ENCODE results near the gene OR5A1. TPM values are rescaled to one million over a fixed set of nuclear protein-coding genes. Genes with fewer than 3 reads are reported as not detected.

The OR5A1 gene
- total RNA-seq, 2 experiments from 2014 or later, result not detected

DNA sequence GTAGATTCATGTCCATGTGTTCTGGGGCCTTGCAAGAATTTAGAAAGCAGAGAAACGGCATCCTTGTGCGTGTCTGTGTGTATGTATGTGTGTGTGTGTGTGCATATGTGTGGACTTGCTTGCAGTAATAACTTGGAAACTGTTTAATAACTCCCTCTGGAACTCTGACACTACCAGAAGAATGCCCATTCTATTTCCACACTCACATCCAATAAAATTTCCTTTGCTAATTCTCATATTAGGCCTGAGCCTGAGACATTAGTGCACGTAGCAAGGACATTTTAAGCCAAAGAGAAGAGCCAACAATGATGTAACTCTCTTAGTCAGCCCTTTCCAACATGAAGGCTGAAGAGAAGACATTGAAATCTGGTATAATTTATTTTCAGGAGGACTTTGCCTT, 23.6 kb downstream of the OR5A1 start:
- H3K27me3 Mint-ChIP-seq, result peaks cover 41% of the 10 kb centered on the region
- POLR2A ChIA-PET, result no interaction called here
- TF ChIP-seq, protein P1, sequence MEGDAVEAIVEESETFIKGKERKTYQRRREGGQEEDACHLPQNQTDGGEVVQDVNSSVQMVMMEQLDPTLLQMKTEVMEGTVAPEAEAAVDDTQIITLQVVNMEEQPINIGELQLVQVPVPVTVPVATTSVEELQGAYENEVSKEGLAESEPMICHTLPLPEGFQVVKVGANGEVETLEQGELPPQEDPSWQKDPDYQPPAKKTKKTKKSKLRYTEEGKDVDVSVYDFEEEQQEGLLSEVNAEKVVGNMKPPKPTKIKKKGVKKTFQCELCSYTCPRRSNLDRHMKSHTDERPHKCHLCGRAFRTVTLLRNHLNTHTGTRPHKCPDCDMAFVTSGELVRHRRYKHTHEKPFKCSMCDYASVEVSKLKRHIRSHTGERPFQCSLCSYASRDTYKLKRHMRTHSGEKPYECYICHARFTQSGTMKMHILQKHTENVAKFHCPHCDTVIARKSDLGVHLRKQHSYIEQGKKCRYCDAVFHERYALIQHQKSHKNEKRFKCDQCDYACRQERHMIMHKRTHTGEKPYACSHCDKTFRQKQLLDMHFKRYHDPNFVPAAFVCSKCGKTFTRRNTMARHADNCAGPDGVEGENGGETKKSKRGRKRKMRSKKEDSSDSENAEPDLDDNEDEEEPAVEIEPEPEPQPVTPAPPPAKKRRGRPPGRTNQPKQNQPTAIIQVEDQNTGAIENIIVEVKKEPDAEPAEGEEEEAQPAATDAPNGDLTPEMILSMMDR (IDR thresholded peaks at IDR 0.05), result no peak

DNA sequence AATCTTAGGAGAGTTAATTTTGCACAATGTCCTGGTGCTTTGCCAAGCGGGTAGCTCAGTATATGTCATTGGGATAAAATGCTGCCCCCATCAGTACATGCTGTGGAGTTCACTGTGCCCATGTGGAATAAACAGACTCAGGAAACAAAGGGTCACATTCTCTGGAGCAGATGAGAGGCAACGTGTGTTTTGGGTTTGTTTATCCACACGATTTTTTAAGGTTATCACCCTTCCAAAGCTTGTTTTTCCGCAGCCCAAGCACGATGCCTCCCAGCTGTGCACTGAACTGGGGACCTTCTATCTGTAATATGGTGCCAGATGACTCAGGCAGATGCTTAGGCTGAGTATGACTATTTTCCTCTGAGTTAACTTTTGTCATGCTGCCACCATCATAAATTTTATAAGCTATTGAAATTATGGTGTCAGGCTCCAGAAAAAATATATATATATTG, 26.9 kb downstream of the OR5A1 start:
- Histone ChIP-seq H3K27me3 (ENCODE audit: control insufficient read depth in 1 of 2, insufficient read depth in 2 of 2, low read length in 2 of 2) (peaks cover 0 to 4% of the 10 kb centered on the region in 2 experiments), H3K27ac (ENCODE audit: low read depth in 1 of 2, low read length in 2 of 2) (no peak overlapping the region), H3K4me1 (ENCODE audit: insufficient read depth, low read length) (no peaks in the 10 kb centered on the region), H3K9me3 (ENCODE audit: control insufficient read depth in 1 of 2, insufficient read depth in 1 of 2, low read length in 2 of 2) (no peaks in the 10 kb centered on the region), H3K4me3 (ENCODE audit: low read length) (no peak overlapping the region), H3K36me3 (ENCODE audit: insufficient read depth, low read length) (no peaks in the 10 kb centered on the region)
- H3K27ac Mint-ChIP-seq, result no peak overlapping the region
- no peaks in the 10 kb centered on the region for H3K9me3 Mint-ChIP-seq
- ATAC-seq (ENCODE audit: poor library complexity) (no peak), DNase-seq (no peak)
- H3K36me3 Mint-ChIP-seq (ENCODE audit: low read depth), result no peaks in the 10 kb centered on the region
- TF ChIP-seq, protein P1 (IDR thresholded peaks at IDR 0.05), result no peak
- CTCF ChIA-PET, result no interaction called here
- intact Hi-C loops (cut with DNase I, micrococcal nuclease), result no loop called here
- POLR2A ChIA-PET, result no interaction called here
- H3K4me1 Mint-ChIP-seq (ENCODE audit: low read depth), result no peaks in the 10 kb centered on the region
- no peak overlapping the region for H3K4me3 Mint-ChIP-seq
- H3K27me3 Mint-ChIP-seq, result peaks cover 35% of the 10 kb centered on the region

More for the DNA sequence above, 23.6 kb downstream of the OR5A1 start:
- no peaks in the 10 kb centered on the region for H3K9me3 Mint-ChIP-seq
- intact Hi-C loops (cut with DNase I, micrococcal nuclease), result no loop called here
- H3K4me3 ChIP-seq (ENCODE audit: low read length), result no peak overlapping the region
- H3K27ac ChIP-seq (ENCODE audit: low read depth in 1 of 2, low read length in 2 of 2), result no peak overlapping the region
- no peaks in the 10 kb centered on the region for H3K4me1 ChIP-seq (ENCODE audit: insufficient read depth, low read length)
- H3K27ac Mint-ChIP-seq, result no peak overlapping the region
- ATAC-seq (ENCODE audit: poor library complexity), result no peak
- no peaks in the 10 kb centered on the region for H3K9me3 ChIP-seq (ENCODE audit: control insufficient read depth in 1 of 2, insufficient read depth in 1 of 2, low read length in 2 of 2)
- peaks cover 3 to 9% of the 10 kb centered on the region in 2 experiments for H3K27me3 ChIP-seq (ENCODE audit: control insufficient read depth in 1 of 2, insufficient read depth in 2 of 2, low read length in 2 of 2)
- CTCF ChIA-PET, result no interaction called here
- H3K4me3 Mint-ChIP-seq, result no peak overlapping the region
- no peak for DNase-seq
- no peaks in the 10 kb centered on the region for H3K4me1 Mint-ChIP-seq (ENCODE audit: low read depth)
- no peaks in the 10 kb centered on the region for H3K36me3 Mint-ChIP-seq (ENCODE audit: low read depth)
- H3K36me3 ChIP-seq (ENCODE audit: insufficient read depth, low read length), result no peaks in the 10 kb centered on the region

DNA sequence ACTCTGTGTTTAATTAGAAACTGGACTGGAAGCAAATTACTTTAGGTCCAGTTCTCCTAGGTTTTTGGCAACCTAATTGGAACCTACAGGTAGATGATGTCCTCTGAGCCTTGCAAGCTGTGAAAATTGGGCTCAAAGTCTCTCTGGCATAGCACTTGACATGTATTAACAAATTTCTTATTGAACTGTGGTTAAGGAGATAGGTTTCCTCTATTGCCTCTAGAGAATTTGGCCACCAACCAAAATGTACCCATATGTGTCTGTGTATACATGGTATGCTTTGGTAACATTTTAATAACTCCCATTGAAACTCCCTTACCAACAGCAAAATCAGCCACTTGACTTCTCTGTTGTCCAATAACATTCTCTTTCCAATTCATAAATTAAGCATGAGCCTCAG, 36.7 kb downstream of the OR5A1 start, which contains the start of gene OR4D10:
Gene OR4D10 (plus strand): TSS at position 301 of the 400 bp plus-strand sequence. CDS start 4,115 bp downstream, outside the sequence.
- peaks cover 32% of the 10 kb centered on the region for H3K27me3 Mint-ChIP-seq
- no peak within 1 kb of the TSS for H3K27ac ChIP-seq (ENCODE audit: low read depth in 1 of 2, low read length in 2 of 2)
- H3K27ac Mint-ChIP-seq, result no peak within 1 kb of the TSS
- H3K4me3 ChIP-seq (ENCODE audit: low read length), result no peak within 1 kb of the TSS
- ChIA-PET CTCF (no interaction called here), POLR2A (interaction anchor here (0.6 kb wide), 1 partner anchor 16 kb away, joined by 3 read pairs; the partner anchor contains the start of gene OR4D6)
- no peaks in the 10 kb centered on the region for H3K9me3 ChIP-seq (ENCODE audit: control insufficient read depth in 1 of 2, insufficient read depth in 1 of 2, low read length in 2 of 2)
- no peak within 1 kb of the TSS for H3K4me3 Mint-ChIP-seq
- TF ChIP-seq, protein P1 (IDR thresholded peaks at IDR 0.05), result no peak
- ATAC-seq (ENCODE audit: poor library complexity) (no peak), DNase-seq (no peak)
- H3K27me3 ChIP-seq (ENCODE audit: control insufficient read depth in 1 of 2, insufficient read depth in 2 of 2, low read length in 2 of 2), result no peaks in the 10 kb centered on the region
- intact Hi-C loops (cut with DNase I, micrococcal nuclease), result no loop called here
- no peaks in the 10 kb centered on the region for H3K4me1 Mint-ChIP-seq (ENCODE audit: low read depth)
- H3K36me3 ChIP-seq (ENCODE audit: insufficient read depth, low read length), result no peaks in the 10 kb centered on the region
- no peaks in the 10 kb centered on the region for H3K4me1 ChIP-seq (ENCODE audit: insufficient read depth, low read length)
- no peaks in the 10 kb centered on the region for H3K36me3 Mint-ChIP-seq (ENCODE audit: low read depth)
- no peaks in the 10 kb centered on the region for H3K9me3 Mint-ChIP-seq
